GM23338 (cell line): ENCODE data around the gene DDT. TPM values are rescaled to one million over a fixed set of nuclear protein-coding genes. Genes with fewer than 3 reads are reported as not detected.

ENCODE experiments used
- ATAC-seq: fragments of 200-7000 bp; cut with Tn5 transposase; 3 replicates; pipeline ENCODE4 v1.9.1; 2020
- DNase-seq: peaks from one replicate; pipeline ENCODE4 v3.0.0-alpha.2; 2015; ENCODE audit warnings: low spot score
- H2AFZ ChIP-seq: fragments of 200-600 bp; sonication (generic); 2 replicates; pipeline ENCODE4 v1.8.0; 2016; ENCODE audit warnings: antibody characterized with exemption, mild to moderate bottlenecking, moderate library complexity
- H3F3A ChIP-seq: fragments of 200-600 bp; sonication (generic); replicated peaks from 2 replicates; pipeline ENCODE4 v1.8.0; 2017; ENCODE audit warnings: antibody characterized with exemption, mixed run types, low read depth
- H3K27ac ChIP-seq: fragments of 200-600 bp; sonication (generic); 2 replicates; pipeline ENCODE4 v1.6.1; 2016; ENCODE audit warnings: low read depth
- H3K27me3 ChIP-seq: fragments of 200-600 bp; sonication (generic); 2 replicates; pipeline ENCODE4 v1.8.0; 2016; ENCODE audit warnings: mild to moderate bottlenecking, mixed run types, moderate library complexity; ENCODE audit not compliant: insufficient read depth
- H3K36me3 ChIP-seq: fragments of 200-600 bp; sonication (generic); 2 replicates; pipeline ENCODE4 v1.8.0; 2016; ENCODE audit warnings: mild to moderate bottlenecking; ENCODE audit not compliant: insufficient read depth
- H3K4me1 ChIP-seq: fragments of 200-600 bp; sonication (generic); 2 replicates; pipeline ENCODE4 v1.8.0; 2016; ENCODE audit warnings: mild to moderate bottlenecking, moderate library complexity; ENCODE audit not compliant: insufficient read depth
- H3K4me2 ChIP-seq: fragments of 200-600 bp; sonication (generic); 2 replicates; pipeline ENCODE4 v1.7.1; 2017; ENCODE audit warnings: mixed run types
- H3K4me3 ChIP-seq: fragments of 200-600 bp; sonication (generic); 2 replicates; pipeline ENCODE4 v1.6.1; 2016; ENCODE audit warnings: mixed run types
- H3K79me2 ChIP-seq: fragments of 200-600 bp; sonication (generic); replicated peaks from 2 replicates; pipeline ENCODE4 v1.8.0; 2017; ENCODE audit warnings: mild to moderate bottlenecking; ENCODE audit not compliant: insufficient read depth
- H3K9me2 ChIP-seq: fragments of 200-600 bp; sonication (generic); 2 replicates; pipeline ENCODE4 v1.8.0; 2017; ENCODE audit not compliant: insufficient read depth
- H4K20me1 ChIP-seq: fragments of 200-600 bp; sonication (generic); replicated peaks from 2 replicates; pipeline ENCODE4 v1.8.0; 2017; ENCODE audit warnings: mild to moderate bottlenecking; ENCODE audit not compliant: insufficient read depth
- H3K27ac Mint-ChIP-seq: 2 replicates; pipeline ENCODE4 v1.8.0; 2020; ENCODE audit warnings: inconsistent platforms, mild to moderate bottlenecking, moderate library complexity, mixed read lengths
- H3K27me3 Mint-ChIP-seq: 3 replicates; pipeline ENCODE4 v1.8.0; 2022; ENCODE audit warnings: low read depth, mild to moderate bottlenecking, moderate library complexity, mixed read lengths, inconsistent platforms; ENCODE audit not compliant: insufficient read depth, poor library complexity
- H3K36me3 Mint-ChIP-seq: 3 replicates; pipeline ENCODE4 v1.8.0; 2021; ENCODE audit warnings: low read depth, mild to moderate bottlenecking, inconsistent platforms, moderate library complexity, mixed read lengths
- H3K4me1 Mint-ChIP-seq: 3 replicates; pipeline ENCODE4 v1.8.0; 2020; ENCODE audit warnings: mild to moderate bottlenecking, inconsistent platforms, mixed read lengths
- H3K4me3 Mint-ChIP-seq: 3 replicates; pipeline ENCODE4 v1.8.0; 2021; ENCODE audit warnings: moderate library complexity, mild to moderate bottlenecking, inconsistent platforms, mixed read lengths
- H3K9me3 Mint-ChIP-seq: 3 replicates; pipeline ENCODE4 v1.8.0; 2020; ENCODE audit warnings: moderate library complexity, mild to moderate bottlenecking, inconsistent platforms, mixed read lengths
- CREB1 ChIP-seq: fragments of 250-450 bp; sonication (Bioruptor Pico); IDR thresholded peaks from 2 replicates; pipeline ENCODE4 v1.5.0; 2020; ENCODE audit warnings: low read depth, mild to moderate bottlenecking, moderate library complexity
- EZH2phosphoT487 ChIP-seq: fragments of 200-600 bp; sonication (generic); IDR thresholded peaks from one replicate; pipeline ENCODE4 v1.8.1; 2018; ENCODE audit warnings: antibody characterized with exemption; ENCODE audit not compliant: unreplicated experiment
- JUNB ChIP-seq: IDR thresholded peaks from one replicate; pipeline ENCODE4 v1.6.1; 2016; ENCODE audit warnings: antibody characterized with exemption; ENCODE audit not compliant: unreplicated experiment
- POLR2AphosphoS5 ChIP-seq: IDR thresholded peaks from 2 replicates; pipeline ENCODE4 v1.6.1; 2016; ENCODE audit warnings: antibody characterized with exemption, low read depth
- STAT1 ChIP-seq: IDR thresholded peaks from one replicate; pipeline ENCODE4 v1.6.1; 2016; ENCODE audit warnings: antibody characterized with exemption; ENCODE audit not compliant: unreplicated experiment
- ZNF462 ChIP-seq: fragments of 250-450 bp; sonication (Bioruptor Pico); IDR thresholded peaks from 2 replicates; pipeline ENCODE4 v1.5.0; 2020; ENCODE audit warnings: mild to moderate bottlenecking, moderate library complexity
- polyA plus RNA-seq: library from polyadenylated mRNA; unstranded; fragments of >200 nt; fragmentation: Nextera tagmentation; extraction: Ambion mirVana; gene quantifications from 2 replicates; pipeline ENCODE4 v1.2.1, GENCODE V29; 2016
- total RNA-seq: library from RNA; depleted of rRNA; stranded (reverse); fragments of >200 nt; shearing (Covaris generic); gene quantifications from 2 replicates; pipeline ENCODE4 v1.2.3, GENCODE V29; 2014
- TF ChIP-seq, protein P1 (sequence below): IDR thresholded peaks from one replicate; pipeline ENCODE4 v1.6.1; 2018; ENCODE audit warnings: antibody characterized with exemption; ENCODE audit not compliant: unreplicated experiment

The DDT gene
- total and polyA plus RNA-seq, 2 experiments from 2014 or later, result 150 to 232 TPM

- TF ChIP-seq ZNF462, result no peak
Observed at GRCh38 chr22:24009227-24010017, 35.2 kb upstream of the DDT start (continued).

GRCh38 chr22:24008381-24009226, 34.4 kb upstream of the DDT start:
- Histone ChIP-seq H3K4me1 (peaks cover 5% of the 10 kb centered on the region; the same call in 1 of the 2 replicates), H3K27ac (no peak overlapping the region), H3F3A (0 out of 2 replicates have a peak, but pooled peaks cover 3% of the 10 kb centered on the region), H3K4me2 (no peak overlapping the region), H2AFZ (no peak overlapping the region), H3K79me2 (peaks cover 22% of the 10 kb centered on the region), H3K36me3 (no peaks in the 10 kb centered on the region), H4K20me1 (no peaks in the 10 kb centered on the region), H3K9me2 (no peaks in the 10 kb centered on the region), H3K27me3 (no peaks in the 10 kb centered on the region), H3K4me3 (no peak overlapping the region)
- ATAC-seq (no peak), DNase-seq (no peak)
- peaks cover 4% of the 10 kb centered on the region for H3K4me1 Mint-ChIP-seq
- no peak overlapping the region for H3K4me3 Mint-ChIP-seq
- peaks cover 11% of the 10 kb centered on the region for H3K9me3 Mint-ChIP-seq
- H3K36me3 Mint-ChIP-seq, result peaks cover 6% of the 10 kb centered on the region; the same call in 1 of the 3 replicates
- TF ChIP-seq, protein P1, sequence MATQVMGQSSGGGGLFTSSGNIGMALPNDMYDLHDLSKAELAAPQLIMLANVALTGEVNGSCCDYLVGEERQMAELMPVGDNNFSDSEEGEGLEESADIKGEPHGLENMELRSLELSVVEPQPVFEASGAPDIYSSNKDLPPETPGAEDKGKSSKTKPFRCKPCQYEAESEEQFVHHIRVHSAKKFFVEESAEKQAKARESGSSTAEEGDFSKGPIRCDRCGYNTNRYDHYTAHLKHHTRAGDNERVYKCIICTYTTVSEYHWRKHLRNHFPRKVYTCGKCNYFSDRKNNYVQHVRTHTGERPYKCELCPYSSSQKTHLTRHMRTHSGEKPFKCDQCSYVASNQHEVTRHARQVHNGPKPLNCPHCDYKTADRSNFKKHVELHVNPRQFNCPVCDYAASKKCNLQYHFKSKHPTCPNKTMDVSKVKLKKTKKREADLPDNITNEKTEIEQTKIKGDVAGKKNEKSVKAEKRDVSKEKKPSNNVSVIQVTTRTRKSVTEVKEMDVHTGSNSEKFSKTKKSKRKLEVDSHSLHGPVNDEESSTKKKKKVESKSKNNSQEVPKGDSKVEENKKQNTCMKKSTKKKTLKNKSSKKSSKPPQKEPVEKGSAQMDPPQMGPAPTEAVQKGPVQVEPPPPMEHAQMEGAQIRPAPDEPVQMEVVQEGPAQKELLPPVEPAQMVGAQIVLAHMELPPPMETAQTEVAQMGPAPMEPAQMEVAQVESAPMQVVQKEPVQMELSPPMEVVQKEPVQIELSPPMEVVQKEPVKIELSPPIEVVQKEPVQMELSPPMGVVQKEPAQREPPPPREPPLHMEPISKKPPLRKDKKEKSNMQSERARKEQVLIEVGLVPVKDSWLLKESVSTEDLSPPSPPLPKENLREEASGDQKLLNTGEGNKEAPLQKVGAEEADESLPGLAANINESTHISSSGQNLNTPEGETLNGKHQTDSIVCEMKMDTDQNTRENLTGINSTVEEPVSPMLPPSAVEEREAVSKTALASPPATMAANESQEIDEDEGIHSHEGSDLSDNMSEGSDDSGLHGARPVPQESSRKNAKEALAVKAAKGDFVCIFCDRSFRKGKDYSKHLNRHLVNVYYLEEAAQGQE, result no peak
- TF ChIP-seq JUNB, result no peak
- no peak for TF ChIP-seq EZH2phosphoT487
- no peak for TF ChIP-seq POLR2AphosphoS5
- TF ChIP-seq CREB1, result no peak
- TF ChIP-seq STAT1, result no peak
- H3K27ac Mint-ChIP-seq, result no peak overlapping the region
- peaks cover 14% of the 10 kb centered on the region for H3K27me3 Mint-ChIP-seq
